Aorta (tissue), 5 donors: Measurements from ENCODE around the gene TTC7B. TPM values are rescaled to one million over a fixed set of nuclear protein-coding genes. Genes with fewer than 3 reads are reported as not detected.

ENCODE experiments used
- ATAC-seq: fragments of 200-7000 bp; cut with Tn5 transposase; one replicate; pipeline ENCODE4 v1.9.1; 2022; ENCODE audit warnings: moderate library complexity; ENCODE audit not compliant: low FRiP score
- DNase-seq, 2 donors: peaks; one replicate each; pipeline ENCODE4 v3.0.0-alpha.2; 2020
- H3K27ac ChIP-seq, 2 donors: one replicate each; pipeline ENCODE4 v1.5.1; 2013; ENCODE audit warnings: low read length in 2 of 2, mild to moderate bottlenecking in 2 of 2, moderate library complexity in 2 of 2, control low read depth in 1 of 2, inconsistent platforms in 1 of 2, low read depth in 1 of 2
- H3K27me3 ChIP-seq, 2 donors: one replicate each; pipeline ENCODE4 v1.6.1; 2013; ENCODE audit warnings: control low read depth in 1 of 2, low read length in 1 of 2, mild to moderate bottlenecking in 1 of 2, moderate library complexity in 1 of 2; ENCODE audit not compliant: insufficient read depth in 2 of 2, control insufficient read depth in 1 of 2
- H3K36me3 ChIP-seq, 2 donors: one replicate each; pipeline ENCODE4 v1.6.1; 2013; ENCODE audit warnings: control low read depth in 1 of 2, low read length in 1 of 2, mild to moderate bottlenecking in 1 of 2; ENCODE audit not compliant: insufficient read depth in 2 of 2, control insufficient read depth in 1 of 2
- H3K4me1 ChIP-seq, 2 donors: one replicate each; pipeline ENCODE4 v1.6.1; 2013; ENCODE audit warnings: low read length in 2 of 2, control low read depth in 1 of 2, mild to moderate bottlenecking in 1 of 2, moderate library complexity in 1 of 2; ENCODE audit not compliant: insufficient read depth in 2 of 2, control insufficient read depth in 1 of 2
- H3K4me3 ChIP-seq, 2 donors: one replicate each; pipeline ENCODE4 v1.5.1; 2013; ENCODE audit warnings: low read length in 2 of 2, control low read depth in 1 of 2, mild to moderate bottlenecking in 1 of 2
- H3K9me3 ChIP-seq: one replicate; pipeline ENCODE4 v1.6.1; 2013; ENCODE audit warnings: mild to moderate bottlenecking, low read length; ENCODE audit not compliant: control insufficient read depth
- WGBS, 2 donors: extraction: QIAGEN DNeasy Blood & Tissue Kit; methylation state at CpG; one replicate each; pipeline ENCODE4 v1.1.7; 2013; 5-methylcytosine and 5-hydroxymethylcytosine counted together
- intact Hi-C, 2 donors: fragments of 100-400 bp; cut with DNase I; formaldehyde crosslinking; loops; one replicate each; pipeline versions ENCODE4 v1.14.2 to v1.15.0; 2022
- polyA plus RNA-seq, 2 donors: library from polyadenylated mRNA; stranded (reverse); fragments of 200-250 nt; gene quantifications; one replicate each; pipeline ENCODE4 v1.2.3, GENCODE V29; 2013
- total RNA-seq, 2 donors: library from RNA; stranded (reverse); fragmentation: NEBNext Ultra II Directional; extraction: Animal tissue kit (Norgen Biotek cat#: 25700); gene quantifications; one replicate each; pipeline ENCODE4 v1.2.1, GENCODE V29; 2021
- donor health status: healthy with polysubstance abuse.
- donor health status: Bipolar disorder and iron deficiency.
- donor health status: DM: no; HTN: no; CAD: no.
- donor health status: DM: no; HTN: no; CAD: no.
- donor health status: DM: yes; HTN: yes; CAD: no.

The TTC7B gene
- total and polyA plus RNA-seq, 4 donors: 17.9 to 57.4 (median 40.1) TPM

DNA sequence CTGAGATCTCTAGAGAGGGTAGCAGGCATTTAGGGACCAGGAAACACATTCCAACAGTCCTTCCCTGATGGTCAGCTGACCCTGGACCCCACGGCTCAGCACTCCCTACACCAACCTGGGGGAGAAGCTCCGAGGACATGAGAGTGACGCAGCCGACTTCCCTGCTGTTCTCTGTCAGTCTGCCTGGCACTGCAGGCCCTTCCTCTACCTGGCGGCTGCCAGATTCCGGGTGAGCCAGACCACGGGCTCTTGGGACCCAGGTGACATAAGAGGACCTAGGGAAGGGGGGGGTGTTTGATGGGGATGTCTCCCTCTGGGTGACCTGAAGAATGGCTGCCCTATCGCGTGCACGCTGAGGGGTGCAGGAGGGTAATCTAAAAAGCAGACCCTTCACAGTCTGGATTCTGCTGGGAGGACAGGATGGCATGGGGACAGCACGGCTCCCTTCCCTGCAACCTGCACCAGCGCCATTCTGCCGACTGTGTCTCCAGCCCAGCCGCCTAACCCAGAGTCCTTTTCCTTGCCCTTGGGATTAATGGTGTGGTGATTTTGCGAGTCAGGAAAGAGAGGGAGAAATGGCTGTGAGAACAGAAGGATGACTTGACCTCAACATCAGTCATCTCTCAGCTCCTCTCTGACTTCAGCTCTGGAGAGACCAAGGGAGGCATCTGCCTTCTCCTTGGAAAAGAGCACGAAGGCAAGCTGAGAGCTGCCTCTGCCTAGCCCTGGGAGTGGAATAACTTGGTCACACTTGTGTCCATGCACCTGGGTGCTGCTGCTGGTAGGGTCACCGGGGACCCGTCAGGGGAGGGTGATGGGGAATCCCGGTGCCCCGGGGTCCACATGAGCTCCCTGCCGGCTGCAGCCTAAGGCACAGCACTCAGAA lies 260.9 kb downstream of the TTC7B start:
- H3K4me1 ChIP-seq: no peaks in the 10 kb centered on the region
- intact Hi-C loops: no loop called here
- ATAC-seq: no peak
- H3K27ac ChIP-seq: no peak overlapping the region
- WGBS, 2 donors: 94 to 96% methylated on average over 21 of the region's 21 CpGs
- no peaks in the 10 kb centered on the region for H3K36me3 ChIP-seq
- no peaks in the 10 kb centered on the region for H3K9me3 ChIP-seq
- no peaks in the 10 kb centered on the region for H3K27me3 ChIP-seq
- peak; percentile 13 to 55 for DNase-seq
- H3K4me3 ChIP-seq: no peak overlapping the region

- Histone ChIP-seq H3K4me3 (no peak overlapping the region), H3K27ac (peak overlapping the region in 1 of 2 donors; percentile 2), H3K27me3 (no peaks in the 10 kb centered on the region), H3K36me3 (no peaks in the 10 kb centered on the region), H3K9me3 (no peaks in the 10 kb centered on the region), H3K4me1 (no peaks in the 10 kb centered on the region)
- ATAC-seq (peak; percentile 24), DNase-seq (peak; percentile 72 to 89)
- 10% methylated on average over 13 of the region's 13 CpGs for WGBS, 2 donors
- intact Hi-C loops: no loop called here
Measured at GRCh38 chr14:90554341-90554740, 261.9 kb downstream of the TTC7B start.

DNA sequence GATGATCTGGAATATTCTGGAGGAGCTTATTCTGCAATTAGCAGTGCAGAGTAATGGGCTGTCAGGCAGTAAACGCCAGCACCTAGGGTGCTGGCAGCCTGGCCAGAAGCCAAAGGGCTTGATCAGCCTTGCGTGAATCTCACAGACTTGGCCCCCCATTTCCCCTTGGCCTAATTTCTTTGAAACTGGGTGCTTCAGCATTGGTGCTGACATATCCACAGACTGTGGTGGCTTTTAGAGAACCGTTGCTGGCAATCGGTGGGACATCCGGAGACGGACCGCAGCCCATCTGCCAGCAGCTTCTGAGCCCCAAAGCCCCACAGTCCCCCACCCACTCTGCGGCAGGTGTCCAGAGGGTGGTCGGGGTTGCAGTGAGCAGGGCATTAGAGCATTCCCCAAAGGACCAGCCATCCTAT lies 262.3 kb downstream of the TTC7B start:
- DNase-seq (peak in 1 of 2 donors; percentile 66), ATAC-seq (no peak)
- no peaks in the 10 kb centered on the region for H3K27me3 ChIP-seq
- no peak overlapping the region for H3K27ac ChIP-seq
- H3K36me3 ChIP-seq: no peaks in the 10 kb centered on the region
- intact Hi-C loops: no loop called here
- H3K4me3 ChIP-seq: no peak overlapping the region
- no peaks in the 10 kb centered on the region for H3K9me3 ChIP-seq
- H3K4me1 ChIP-seq: no peaks in the 10 kb centered on the region
- 46 to 51% methylated on average over 9 of the region's 9 CpGs for WGBS, 2 donors

- ATAC-seq (no peak), DNase-seq (peak; percentile 29 to 55)
- H3K4me1 ChIP-seq: no peaks in the 10 kb centered on the region
- intact Hi-C loops: no loop called here
- H3K27me3 ChIP-seq: no peaks in the 10 kb centered on the region
- H3K27ac ChIP-seq: peak overlapping the region in 1 of 2 donors; percentile 55
- 77 to 84% methylated on average over 14 of the region's 14 CpGs for WGBS, 2 donors
- no peak overlapping the region for H3K4me3 ChIP-seq
- H3K36me3 ChIP-seq: no peaks in the 10 kb centered on the region
- no peaks in the 10 kb centered on the region for H3K9me3 ChIP-seq
Measured at GRCh38 chr14:90553298-90553920, 262.8 kb downstream of the TTC7B start.

DNA sequence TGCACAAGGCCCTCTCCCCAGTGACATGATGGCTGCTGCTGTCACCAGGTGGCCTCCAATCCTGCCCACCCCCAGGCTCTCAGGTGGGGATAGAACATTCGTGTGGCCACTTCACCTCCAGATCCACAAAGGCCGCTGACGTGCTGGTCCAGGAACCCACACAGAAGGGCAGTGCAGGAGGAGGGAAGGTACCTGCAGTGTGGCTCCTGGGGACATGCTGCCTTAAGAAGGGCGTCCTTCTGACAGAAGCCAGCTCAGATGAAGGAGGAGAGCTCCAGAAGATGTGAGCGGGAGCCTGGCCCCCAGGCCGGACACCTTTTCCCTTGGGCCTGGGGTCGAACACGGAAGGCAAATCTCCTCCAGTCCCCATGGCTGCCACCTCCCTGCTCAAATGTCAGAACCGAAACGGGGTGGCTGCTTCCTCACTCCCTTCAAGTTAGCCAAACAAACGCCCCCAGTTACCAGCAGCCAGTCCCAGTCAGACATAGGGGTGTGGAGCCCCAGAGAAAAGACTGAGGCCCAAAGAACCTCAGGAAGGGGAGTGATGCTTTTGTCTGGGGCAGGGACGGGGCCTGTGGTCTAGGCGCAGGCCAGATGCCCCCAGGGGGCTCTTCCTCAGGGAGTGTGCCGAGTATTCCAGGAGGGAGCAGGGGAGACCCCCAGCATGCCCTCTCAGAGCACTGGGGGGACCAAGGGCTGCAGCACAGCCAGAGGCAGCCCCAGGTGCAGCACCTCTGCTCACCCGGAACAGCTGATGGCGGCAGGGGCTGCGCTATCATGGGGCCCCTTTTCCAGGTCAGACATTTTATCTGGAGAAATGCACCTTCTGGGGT lies 263.5 kb downstream of the TTC7B start:
- peak; percentile 32 to 49 for DNase-seq
- intact Hi-C loops: no loop called here

GRCh38 chr14:90551733-90552464 lies 264.3 kb downstream of the TTC7B start:
- no peaks in the 10 kb centered on the region for H3K27me3 ChIP-seq
- no peaks in the 10 kb centered on the region for H3K9me3 ChIP-seq
- intact Hi-C loops: no loop called here
- H3K27ac ChIP-seq: peak overlapping the region in 1 of 2 donors; percentile 74
- WGBS, 2 donors: 62 to 75% methylated on average over 11 of the region's 11 CpGs
- no peaks in the 10 kb centered on the region for H3K36me3 ChIP-seq
- DNase-seq (peak; percentile 38 to 50), ATAC-seq (no peak)
- H3K4me3 ChIP-seq: no peak overlapping the region
- H3K4me1 ChIP-seq: no peaks in the 10 kb centered on the region

More for the DNA sequence above, 263.5 kb downstream of the TTC7B start:
- Histone ChIP-seq H3K27ac (peak overlapping the region in 1 of 2 donors; percentile 74), H3K27me3 (no peaks in the 10 kb centered on the region), H3K4me1 (no peaks in the 10 kb centered on the region), H3K9me3 (no peaks in the 10 kb centered on the region), H3K4me3 (no peak overlapping the region), H3K36me3 (no peaks in the 10 kb centered on the region)
- ATAC-seq: no peak
- 93 to 94% methylated on average over 17 of the region's 17 CpGs for WGBS, 2 donors

GRCh38 chr14:90551070-90551704 lies 265.0 kb downstream of the TTC7B start:
- no peaks in the 10 kb centered on the region for H3K9me3 ChIP-seq
- 39 to 53% methylated on average over 6 of the region's 6 CpGs for WGBS, 2 donors
- ATAC-seq: no peak

More at GRCh38 chr14:90551070-90551704, 265.0 kb downstream of the TTC7B start:
- peak overlapping the region in 1 of 2 donors; percentile 74 for H3K27ac ChIP-seq
- peak; percentile 44 to 58 for DNase-seq
- H3K4me3 ChIP-seq: no peak overlapping the region
- H3K27me3 ChIP-seq: no peaks in the 10 kb centered on the region
- H3K36me3 ChIP-seq: no peaks in the 10 kb centered on the region
- intact Hi-C loops: no loop called here
- H3K4me1 ChIP-seq: no peaks in the 10 kb centered on the region
